GM12878 (cell line): ENCODE measurements around the gene BIRC6. TPM values are rescaled to one million over a fixed set of nuclear protein-coding genes. Genes with fewer than 3 reads are reported as not detected.

ENCODE experiments used
- ATAC-seq: fragments of 200-7000 bp; cut with Tn5 transposase; 3 replicates; pipeline ENCODE4 v1.9.1; 2020; ENCODE audit warnings: mild to moderate bottlenecking, moderate library complexity
- BruUV-seq: library from RNA; stranded (reverse); fragments of 400-500 nt; replicated peaks from 2 replicates; lab custom pipeline; 2021; lab: Mats Ljungman, UMichigan
- CTCF ChIA-PET: fragments of 300-600 bp; sonication (Branson Sonifier 250); formaldehyde crosslinking; extraction: SDS; loops from one replicate; lab custom pipeline; 2021; ENCODE audit warnings: inconsistent platforms; lab: Yijun Ruan, JAX
- POLR2A ChIA-PET: fragments of 350-600 bp; formaldehyde crosslinking; extraction: SDS; loops from one replicate; lab custom pipeline; 2021; ENCODE audit warnings: inconsistent platforms; lab: Charles Lee
- RAD21 ChIA-PET: fragments of 300-600 bp; sonication (Branson Sonifier 250); formaldehyde crosslinking; loops from one replicate; lab custom pipeline; 2023; ENCODE audit warnings: antibody characterized with exemption; ENCODE audit not compliant: unreplicated experiment; lab: Charles Lee
- SMC1A ChIA-PET: fragments of 300-600 bp; sonication (Branson Sonifier 250); formaldehyde crosslinking; loops from one replicate; lab custom pipeline; 2023; ENCODE audit not compliant: unreplicated experiment, uncharacterized antibody; lab: Charles Lee
- DNase-seq: peaks from one replicate; pipeline ENCODE4 v3.0.0-alpha.2; 2011; ENCODE audit warnings: low read depth, low spot score
- FAIRE-seq: peaks from 3 replicates; lab custom pipeline; 2011; peaks lifted over from hg19 to GRCh38; lab: Jason Lieb, UNC
- H2AFZ ChIP-seq: 2 replicates; pipeline ENCODE4 v1.6.0; 2011; ENCODE audit warnings: low read depth, low read length, control low read depth; ENCODE audit not compliant: control insufficient read depth
- H3K27ac ChIP-seq: 2 replicates; pipeline ENCODE4 v1.5.1; 2011; ENCODE audit warnings: control low read depth; ENCODE audit not compliant: control insufficient read depth, insufficient read depth
- H3K27me3 ChIP-seq, 2 experiments: replicated peaks in 1 of 2; 2 replicates each; pipeline versions ENCODE4 v1.6.0 to v1.6.1; 2011; ENCODE audit warnings: low read length in 1 of 2; ENCODE audit not compliant: control insufficient read depth in 2 of 2, insufficient read depth in 2 of 2
- H3K36me3 ChIP-seq, 2 experiments: 2 replicates each; pipeline ENCODE4 v1.5.1; 2011; ENCODE audit warnings: low read length in 1 of 2; ENCODE audit not compliant: control insufficient read depth in 2 of 2, insufficient read depth in 2 of 2
- H3K4me1 ChIP-seq: 2 replicates; pipeline ENCODE4 v1.6.1; 2011; ENCODE audit warnings: mild to moderate bottlenecking, low read length, moderate library complexity, mixed read lengths; ENCODE audit not compliant: control insufficient read depth, insufficient read depth
- H3K4me2 ChIP-seq: 2 replicates; pipeline ENCODE4 v1.6.0; 2011; ENCODE audit warnings: control low read depth; ENCODE audit not compliant: control insufficient read depth, insufficient read depth
- H3K4me3 ChIP-seq: fragments of 200-600 bp; sonication (generic); 2 replicates; pipeline ENCODE4 v1.5.1; 2016
- H3K79me2 ChIP-seq: 2 replicates; pipeline ENCODE4 v1.6.0; 2011; ENCODE audit warnings: low read length; ENCODE audit not compliant: control insufficient read depth, insufficient read depth
- H3K9ac ChIP-seq: 2 replicates; pipeline ENCODE4 v1.8.0; 2011; ENCODE audit warnings: low read length, control low read depth, mixed read lengths; ENCODE audit not compliant: control insufficient read depth, insufficient read depth
- H3K9me3 ChIP-seq: replicated peaks from 3 replicates; pipeline ENCODE4 v1.5.1; 2011; ENCODE audit warnings: mild to moderate bottlenecking, low read length; ENCODE audit not compliant: control insufficient read depth, insufficient read depth
- H4K20me1 ChIP-seq: 2 replicates; pipeline ENCODE4 v1.6.0; 2011; ENCODE audit not compliant: control insufficient read depth, insufficient read depth
- BCL3 ChIP-seq: IDR thresholded peaks from 2 replicates; pipeline ENCODE4 v1.6.1; 2011; ENCODE audit warnings: borderline replicate concordance, low read depth, mild to moderate bottlenecking, moderate library complexity, low read length; ENCODE audit not compliant: insufficient read depth, poor library complexity, severe bottlenecking
- SPI1 ChIP-seq: IDR thresholded peaks from 2 replicates; pipeline ENCODE4 v1.6.1; 2011; ENCODE audit warnings: low read depth, mild to moderate bottlenecking, low read length, moderate library complexity, borderline replicate concordance; ENCODE audit not compliant: insufficient read depth
- TBL1XR1 ChIP-seq: IDR thresholded peaks from 2 replicates; pipeline ENCODE4 v1.6.1; 2012; ENCODE audit warnings: low read depth, low read length, improper control_type of control experiment
- ZSCAN29 ChIP-seq: fragments of 450-650 bp; IDR thresholded peaks from 2 replicates; pipeline ENCODE4 v1.6.1; 2017; ENCODE audit warnings: mild to moderate bottlenecking, moderate library complexity
- WGBS: methylation state at CpG from one replicate; pipeline ENCODE4 v1.1.6; 2016; ENCODE audit warnings: low lambda C conversion rate; ENCODE audit not compliant: insufficient replicate concordance, insufficient coverage; ENCODE audit errors: missing lambda C conversion rate; 5-methylcytosine and 5-hydroxymethylcytosine counted together
- in situ Hi-C: fragments of 300-500 bp; cut with MboI; formaldehyde crosslinking; loops from 9 replicates; pipeline ENCODE4 v1.14.3; 2018; ENCODE audit warnings: mixed read lengths
- intact Hi-C: fragments of 100-400 bp; cut with micrococcal nuclease; formaldehyde crosslinking; loops from one replicate; pipeline ENCODE4 v1.14.2; 2022; ENCODE audit not compliant: unreplicated experiment
- polyA plus RNA-seq, 11 experiments: library from polyadenylated mRNA; depleted of rRNA in 4 of 11; unstranded in 6 of 11; stranded (reverse) in 5 of 11; fragments of >200 nt; fragmentation: Nextera tagmentation in 4 of 11; fragmentation: Illumina TruSeq in 1 of 11; extraction: Ambion mirVana in 4 of 11; extraction: Trizol in 1 of 11; gene quantifications; 1 replicate in 1 of 11; 2 replicates in 10 of 11; pipeline versions ENCODE4 v1.2.1 to v1.2.3, GENCODE V29; 2011 to 2016; ENCODE audit warnings: inconsistent platforms in 2 of 11, missing spikeins in 2 of 11, low read depth in 1 of 11
- total RNA-seq, 4 experiments: library from RNA; depleted of rRNA in 3 of 4; stranded (reverse); fragments of >200 nt in 3 of 4; fragmentation: Illumina TruSeq in 1 of 4; extraction: Trizol in 1 of 4; gene quantifications; 2 replicates each; pipeline versions ENCODE4 v1.2.1 to v1.2.3, GENCODE V29; 2013 to 2021
- TF ChIP-seq, protein P1 (sequence below): IDR thresholded peaks from 2 replicates; pipeline ENCODE4 v1.6.1; 2012; ENCODE audit warnings: mild to moderate bottlenecking, low read depth, low read length

Gene BIRC6
- total and polyA plus RNA-seq, 10 of the 15 experiments (the other 5 are each of a cell fraction or from before 2014, with no cell fraction given) = 18.8 to 118 (median 55.0) TPM

DNA sequence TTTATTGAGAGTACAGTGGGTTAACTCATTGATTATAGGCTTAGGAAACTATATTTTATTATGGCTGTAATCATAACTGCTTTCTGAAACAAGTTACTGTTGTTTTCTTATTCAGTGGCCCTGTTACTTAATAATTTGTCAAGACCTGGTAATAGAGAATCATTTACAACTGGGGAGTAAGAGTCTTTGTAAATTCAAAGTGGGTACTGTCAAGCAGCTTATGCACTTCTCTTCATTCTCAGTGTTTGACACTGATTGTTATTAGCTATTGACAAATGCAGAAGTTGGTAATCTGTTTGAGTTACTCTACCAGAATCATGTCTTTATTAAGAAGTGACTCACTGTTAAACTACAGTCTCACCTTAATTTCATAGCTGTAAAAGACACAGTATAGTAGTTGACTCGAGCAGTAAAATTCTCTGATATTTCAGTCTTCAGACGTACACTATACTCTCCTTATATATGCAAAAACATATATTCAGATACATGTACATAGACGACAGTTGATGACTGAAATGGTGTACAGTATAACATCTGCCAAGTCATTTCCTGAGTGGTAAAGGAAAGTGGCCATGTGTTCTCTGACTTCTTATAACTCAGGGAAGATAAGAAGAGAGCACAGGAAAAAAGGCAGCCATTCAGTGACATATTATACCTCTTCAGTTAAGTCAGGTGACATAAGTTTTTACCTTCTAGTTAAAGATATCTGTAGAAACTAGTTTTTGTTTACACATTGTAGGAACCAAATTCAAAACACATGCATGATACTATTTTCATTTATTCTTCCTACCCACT lies 235.0 kb downstream of the BIRC6 start:
- TF ChIP-seq TBL1XR1 (no peak), BCL3 (no peak), ZSCAN29 (no peak)
- Histone ChIP-seq H3K4me1 (no peaks in the 10 kb centered on the region), H3K36me3 (peaks cover 0 to 8% of the 10 kb centered on the region in 2 experiments; a peak in 3 of 4 replicates), H4K20me1 (no peaks in the 10 kb centered on the region), H3K4me2 (no peak overlapping the region), H3K27ac (peak overlapping the region; percentile 22; the same call in 1 of the 2 replicates), H3K79me2 (no peaks in the 10 kb centered on the region), H3K4me3 (no peak overlapping the region), H3K9ac (no peak overlapping the region), H2AFZ (no peak overlapping the region), H3K27me3 (no peaks in the 10 kb centered on the region), H3K9me3 (no peaks in the 10 kb centered on the region)
- BruUV-seq = no TSS peak
- ATAC-seq = peak; percentile 68
- in situ Hi-C loops = no loop called here
- intact Hi-C loops = no loop called here
- peak; percentile 9 for DNase-seq
- CTCF ChIA-PET = no interaction called here
- peak; percentile 65 for FAIRE-seq
- POLR2A ChIA-PET = interaction anchor here (1.5 kb wide), 1 partner anchor 63 kb away, joined by 4 read pairs; no protein-coding TSS in a partner anchor
- SMC1A ChIA-PET = interaction anchor here (0.7 to 1.9 kb wide), 5 partner anchors 21 to 45 kb away, joined by 3 to 5 read pairs (median 3); no protein-coding TSS in a partner anchor
- WGBS = 1% methylated on average over 3 of the region's 3 CpGs
- RAD21 ChIA-PET = no interaction called here

GRCh38 chr2:32594573-32594972 lies 237.8 kb downstream of the BIRC6 start:
- SMC1A ChIA-PET = no interaction called here
- RAD21 ChIA-PET = no interaction called here
- no peaks in the 10 kb centered on the region for H3K27me3 ChIP-seq
- DNase-seq (no peak), ATAC-seq (no peak), FAIRE-seq (no peak)
- no peak overlapping the region for H2AFZ ChIP-seq
- 80% methylated on average over 3 of the region's 3 CpGs for WGBS
- no peak overlapping the region for H3K4me2 ChIP-seq
- H3K9ac ChIP-seq = no peak overlapping the region
- POLR2A ChIA-PET = no interaction called here
- H3K27ac ChIP-seq = no peak overlapping the region
- H3K36me3 ChIP-seq = peaks cover 0 to 14% of the 10 kb centered on the region in 2 experiments
- CTCF ChIA-PET = no interaction called here
- H3K4me1 ChIP-seq = no peaks in the 10 kb centered on the region
- TF ChIP-seq, protein P1, sequence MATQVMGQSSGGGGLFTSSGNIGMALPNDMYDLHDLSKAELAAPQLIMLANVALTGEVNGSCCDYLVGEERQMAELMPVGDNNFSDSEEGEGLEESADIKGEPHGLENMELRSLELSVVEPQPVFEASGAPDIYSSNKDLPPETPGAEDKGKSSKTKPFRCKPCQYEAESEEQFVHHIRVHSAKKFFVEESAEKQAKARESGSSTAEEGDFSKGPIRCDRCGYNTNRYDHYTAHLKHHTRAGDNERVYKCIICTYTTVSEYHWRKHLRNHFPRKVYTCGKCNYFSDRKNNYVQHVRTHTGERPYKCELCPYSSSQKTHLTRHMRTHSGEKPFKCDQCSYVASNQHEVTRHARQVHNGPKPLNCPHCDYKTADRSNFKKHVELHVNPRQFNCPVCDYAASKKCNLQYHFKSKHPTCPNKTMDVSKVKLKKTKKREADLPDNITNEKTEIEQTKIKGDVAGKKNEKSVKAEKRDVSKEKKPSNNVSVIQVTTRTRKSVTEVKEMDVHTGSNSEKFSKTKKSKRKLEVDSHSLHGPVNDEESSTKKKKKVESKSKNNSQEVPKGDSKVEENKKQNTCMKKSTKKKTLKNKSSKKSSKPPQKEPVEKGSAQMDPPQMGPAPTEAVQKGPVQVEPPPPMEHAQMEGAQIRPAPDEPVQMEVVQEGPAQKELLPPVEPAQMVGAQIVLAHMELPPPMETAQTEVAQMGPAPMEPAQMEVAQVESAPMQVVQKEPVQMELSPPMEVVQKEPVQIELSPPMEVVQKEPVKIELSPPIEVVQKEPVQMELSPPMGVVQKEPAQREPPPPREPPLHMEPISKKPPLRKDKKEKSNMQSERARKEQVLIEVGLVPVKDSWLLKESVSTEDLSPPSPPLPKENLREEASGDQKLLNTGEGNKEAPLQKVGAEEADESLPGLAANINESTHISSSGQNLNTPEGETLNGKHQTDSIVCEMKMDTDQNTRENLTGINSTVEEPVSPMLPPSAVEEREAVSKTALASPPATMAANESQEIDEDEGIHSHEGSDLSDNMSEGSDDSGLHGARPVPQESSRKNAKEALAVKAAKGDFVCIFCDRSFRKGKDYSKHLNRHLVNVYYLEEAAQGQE = no peak
- peak; percentile 76 for TF ChIP-seq SPI1
- no TSS peak for BruUV-seq
- in situ Hi-C loops = no loop called here
- no peaks in the 10 kb centered on the region for H3K9me3 ChIP-seq
- no peaks in the 10 kb centered on the region for H3K79me2 ChIP-seq
- intact Hi-C loops = no loop called here
- no peaks in the 10 kb centered on the region for H4K20me1 ChIP-seq
- no peak overlapping the region for H3K4me3 ChIP-seq
